Aorta (tissue), 4 donors: ENCODE measurements around the gene RSRC1. TPM values are rescaled to one million over a fixed set of nuclear protein-coding genes. Genes with fewer than 3 reads are reported as not detected.

Source experiments
- polyA plus RNA-seq, 2 donors: library from polyadenylated mRNA; stranded (reverse); fragments of 200-250 nt; gene quantifications; one replicate each; pipeline ENCODE4 v1.2.3, GENCODE V29; 2013
- total RNA-seq, 2 donors: library from RNA; stranded (reverse); fragmentation: NEBNext Ultra II Directional; extraction: Animal tissue kit (Norgen Biotek cat#: 25700); gene quantifications; one replicate each; pipeline ENCODE4 v1.2.1, GENCODE V29; 2021
- donor health status: healthy with polysubstance abuse.
- donor health status: Bipolar disorder and iron deficiency.
- donor health status: DM: no; HTN: no; CAD: no.
- donor health status: DM: yes; HTN: yes; CAD: no.

The RSRC1 gene
- total and polyA plus RNA-seq, 4 donors: 17.3 to 39.4 (median 28.4) TPM

Other genes with a start within 250 kb of the RSRC1 start
- gene SHOX2, start 3.7 kb upstream of the RSRC1 start, total RNA-seq: 1 to 10 TPM in 1 of 2 donors, under 1 TPM in 1; 0.78 to 2.7 TPM
- gene SHOX2, start 3.7 kb upstream of the RSRC1 start, polyA plus RNA-seq: 1 to 10 TPM; 1.1 to 2.6 TPM